PFSK-1 (cell line): ENCODE results near the gene GGCX.

Source experiments
- FOXP2 ChIP-seq: optimal IDR thresholded peaks from 2 replicates; pipeline ENCODE3; 2011; ENCODE audit warnings: borderline replicate concordance, control low read depth, inconsistent platforms; ENCODE audit not compliant: insufficient read depth; ENCODE audit errors: extremely low read length, extremely low read depth
- POLR2AphosphoS5 ChIP-seq: IDR thresholded peaks from 2 replicates; pipeline ENCODE4 v1.6.1; 2012; ENCODE audit warnings: low read depth, mild to moderate bottlenecking, control low read depth, low read length, moderate library complexity
- REST ChIP-seq, 2 experiments: IDR thresholded peaks; 2 replicates each; pipeline versions ENCODE4 v1.6.1 to v1.8.0; 2011 to 2012; ENCODE audit warnings: low read depth in 2 of 2, low read length in 2 of 2, control low read depth in 1 of 2, inconsistent platforms in 1 of 2, mild to moderate bottlenecking in 1 of 2, moderate library complexity in 1 of 2; ENCODE audit not compliant: insufficient read depth in 1 of 2

GRCh38 chr2:85600235-85600575, 38.9 kb upstream of the GGCX start:
- TF ChIP-seq REST (IDR thresholded peaks at IDR 0.05; ENCODE audit: insufficient read depth in 1 of 2, low read depth in 2 of 2, low read length in 2 of 2) (no peak), FOXP2 (no peak), POLR2AphosphoS5 (no peak)
